Glutamatergic neuron (in vitro differentiated cells): Measurements from ENCODE around the gene LONRF2. TPM values are rescaled to one million over a fixed set of nuclear protein-coding genes. Genes with fewer than 3 reads are reported as not detected.

Experiments
- DNase-seq: peaks from one replicate; pipeline ENCODE4 v3.0.0; 2022
- H3K27ac Mint-ChIP-seq: one replicate; pipeline ENCODE4 v1.8.0; 2020; ENCODE audit warnings: mild to moderate bottlenecking, mixed read lengths, inconsistent platforms; ENCODE audit not compliant: unreplicated experiment
- H3K27me3 Mint-ChIP-seq: one replicate; pipeline ENCODE4 v1.8.0; 2020; ENCODE audit warnings: mild to moderate bottlenecking, moderate library complexity, mixed read lengths, inconsistent platforms; ENCODE audit not compliant: unreplicated experiment
- H3K36me3 Mint-ChIP-seq: one replicate; pipeline ENCODE4 v1.8.0; 2020; ENCODE audit warnings: mild to moderate bottlenecking, mixed read lengths, inconsistent platforms; ENCODE audit not compliant: unreplicated experiment
- H3K4me1 Mint-ChIP-seq: one replicate; pipeline ENCODE4 v1.8.0; 2020; ENCODE audit warnings: mild to moderate bottlenecking, low read depth, mixed read lengths, inconsistent platforms; ENCODE audit not compliant: unreplicated experiment
- H3K4me3 Mint-ChIP-seq: one replicate; pipeline ENCODE4 v1.8.0; 2020; ENCODE audit warnings: mild to moderate bottlenecking, mixed read lengths, inconsistent platforms; ENCODE audit not compliant: unreplicated experiment
- H3K9me3 Mint-ChIP-seq: one replicate; pipeline ENCODE4 v1.8.0; 2020; ENCODE audit warnings: mild to moderate bottlenecking, moderate library complexity, mixed read lengths, inconsistent platforms; ENCODE audit not compliant: unreplicated experiment
- total RNA-seq: library from RNA; stranded (reverse); fragmentation: NEBNext Ultra II Directional; extraction: Animal tissue kit (Norgen Biotek cat#: 25700); gene quantifications from one replicate; pipeline ENCODE4 v1.2.1, GENCODE V29; 2021; ENCODE audit not compliant: unreplicated experiment
- TF ChIP-seq, protein P1 (sequence below): fragments of 200-600 bp; sonication (generic); IDR thresholded peaks from one replicate; pipeline ENCODE4 v1.5.0; 2021; ENCODE audit not compliant: partially characterized antibody, unreplicated experiment

Gene LONRF2
- total RNA-seq, 1 donor from 2014 or later = 1.3 TPM

DNA sequence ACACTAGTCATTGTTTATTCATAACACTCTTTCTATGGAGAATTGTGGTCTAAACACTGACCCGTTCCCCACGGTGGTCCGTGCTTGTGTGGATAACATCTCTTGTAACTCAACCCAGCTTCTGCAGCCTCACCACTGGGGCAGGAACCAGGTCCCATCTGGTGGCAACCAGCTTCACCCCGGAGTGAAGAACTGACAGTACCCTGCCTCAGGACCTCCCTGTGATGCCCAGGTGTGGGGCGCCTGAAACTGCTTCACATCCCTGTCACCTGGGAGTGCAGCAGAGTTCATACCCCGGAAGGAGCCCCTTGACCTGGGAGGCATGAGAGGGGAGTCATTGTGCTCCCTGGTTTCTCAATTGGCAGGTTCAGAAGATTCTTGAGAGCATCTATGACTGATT, 81.1 kb downstream of the LONRF2 start:
- no peak for DNase-seq
- Mint-ChIP-seq H3K27ac (no peak overlapping the region), H3K4me1 (peaks cover 29% of the 10 kb centered on the region), H3K9me3 (peaks cover 2% of the 10 kb centered on the region), H3K4me3 (no peak overlapping the region), H3K36me3 (no peaks in the 10 kb centered on the region), H3K27me3 (peaks cover 2% of the 10 kb centered on the region)
- TF ChIP-seq, protein P1, sequence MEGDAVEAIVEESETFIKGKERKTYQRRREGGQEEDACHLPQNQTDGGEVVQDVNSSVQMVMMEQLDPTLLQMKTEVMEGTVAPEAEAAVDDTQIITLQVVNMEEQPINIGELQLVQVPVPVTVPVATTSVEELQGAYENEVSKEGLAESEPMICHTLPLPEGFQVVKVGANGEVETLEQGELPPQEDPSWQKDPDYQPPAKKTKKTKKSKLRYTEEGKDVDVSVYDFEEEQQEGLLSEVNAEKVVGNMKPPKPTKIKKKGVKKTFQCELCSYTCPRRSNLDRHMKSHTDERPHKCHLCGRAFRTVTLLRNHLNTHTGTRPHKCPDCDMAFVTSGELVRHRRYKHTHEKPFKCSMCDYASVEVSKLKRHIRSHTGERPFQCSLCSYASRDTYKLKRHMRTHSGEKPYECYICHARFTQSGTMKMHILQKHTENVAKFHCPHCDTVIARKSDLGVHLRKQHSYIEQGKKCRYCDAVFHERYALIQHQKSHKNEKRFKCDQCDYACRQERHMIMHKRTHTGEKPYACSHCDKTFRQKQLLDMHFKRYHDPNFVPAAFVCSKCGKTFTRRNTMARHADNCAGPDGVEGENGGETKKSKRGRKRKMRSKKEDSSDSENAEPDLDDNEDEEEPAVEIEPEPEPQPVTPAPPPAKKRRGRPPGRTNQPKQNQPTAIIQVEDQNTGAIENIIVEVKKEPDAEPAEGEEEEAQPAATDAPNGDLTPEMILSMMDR = no peak

DNA sequence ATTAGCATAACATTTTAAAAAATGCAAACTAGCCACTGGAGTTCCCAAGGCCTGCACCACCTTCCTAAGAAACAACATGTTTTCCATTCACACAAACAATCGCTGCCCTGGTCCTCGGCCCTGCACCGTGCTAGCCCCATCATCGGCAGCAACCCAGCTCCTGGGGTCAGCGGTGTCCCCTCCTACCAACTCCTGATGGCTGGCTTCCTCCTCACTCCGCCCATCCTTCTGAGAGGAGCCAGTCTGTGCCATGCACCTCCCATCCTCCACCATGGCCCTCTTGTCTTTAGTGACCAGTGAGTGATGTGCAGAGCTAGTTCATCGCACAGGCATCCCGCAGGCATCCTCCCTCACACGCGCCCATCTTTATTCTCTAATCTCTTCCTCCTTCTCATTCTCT, 81.9 kb downstream of the LONRF2 start:
- H3K4me3 Mint-ChIP-seq = no peak overlapping the region

DNA sequence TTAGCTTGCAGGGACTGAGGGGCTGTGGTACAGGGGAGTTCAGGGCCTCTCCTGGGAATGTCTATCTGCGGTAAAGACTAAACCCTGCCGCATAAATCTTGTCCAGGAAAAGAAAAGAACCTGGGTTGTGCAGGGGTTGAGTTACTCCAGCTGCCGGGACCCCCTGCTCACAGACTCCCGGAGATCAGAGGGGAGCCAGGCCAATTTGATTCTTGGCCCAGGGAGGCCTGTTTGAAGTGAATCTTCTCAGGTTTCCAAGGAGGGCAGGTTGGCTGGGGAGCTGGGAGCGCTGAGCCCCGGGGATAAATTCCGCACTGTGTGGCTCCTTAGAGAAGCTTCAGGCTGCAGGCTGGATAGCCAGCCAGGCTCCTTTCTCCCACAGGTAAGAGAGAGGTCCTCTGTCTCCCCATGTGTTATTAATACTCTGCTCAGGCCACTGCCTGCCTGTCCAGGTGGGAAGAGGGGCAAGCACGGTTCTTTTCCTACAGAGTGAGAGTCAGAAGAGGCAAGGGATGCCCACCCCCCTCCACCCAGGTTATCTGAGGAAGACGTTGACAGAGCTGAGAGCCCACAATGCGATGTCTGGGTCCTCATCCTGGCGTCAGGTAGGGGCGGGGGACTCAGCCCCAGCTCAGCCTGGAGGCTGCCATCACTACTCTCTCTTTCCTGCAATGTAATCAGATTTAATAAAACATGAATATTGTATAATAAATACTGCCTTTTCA, 82.7 kb downstream of the LONRF2 start:
- Mint-ChIP-seq H3K27me3 (peaks cover 2% of the 10 kb centered on the region), H3K9me3 (peaks cover 5% of the 10 kb centered on the region), H3K4me1 (peaks cover 33% of the 10 kb centered on the region), H3K4me3 (no peak overlapping the region), H3K36me3 (no peaks in the 10 kb centered on the region), H3K27ac (no peak overlapping the region)
- DNase-seq = no peak
- TF ChIP-seq, protein P1 = no peak

More for the DNA sequence above, 81.9 kb downstream of the LONRF2 start:
- Mint-ChIP-seq H3K27ac (no peak overlapping the region), H3K27me3 (peaks cover 2% of the 10 kb centered on the region), H3K36me3 (no peaks in the 10 kb centered on the region), H3K4me1 (peaks cover 30% of the 10 kb centered on the region), H3K9me3 (peaks cover 2% of the 10 kb centered on the region)
- TF ChIP-seq, protein P1 = no peak
- DNase-seq = no peak

DNA sequence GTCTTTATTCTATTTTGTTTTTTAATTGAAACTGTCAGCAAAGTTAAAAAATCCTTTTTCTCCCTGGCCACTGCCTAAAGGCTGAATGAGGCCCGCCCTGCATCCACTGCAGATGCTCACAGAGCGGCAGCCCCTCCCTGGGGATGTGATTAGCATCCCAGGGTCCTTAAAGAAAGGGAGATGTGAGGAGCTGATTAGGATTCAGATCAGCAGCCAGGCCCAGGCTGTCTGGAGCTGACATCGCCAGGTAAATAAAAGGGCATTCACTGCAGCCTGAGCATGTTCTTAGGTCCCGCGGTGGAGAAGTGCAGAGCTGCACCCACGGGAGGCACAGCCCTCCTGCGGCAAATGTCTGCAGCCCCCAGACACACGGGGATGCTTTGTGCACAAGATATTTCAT, 83.8 kb downstream of the LONRF2 start:
- Mint-ChIP-seq H3K4me1 (peaks cover 33% of the 10 kb centered on the region), H3K27ac (no peak overlapping the region), H3K27me3 (peaks cover 2% of the 10 kb centered on the region), H3K9me3 (peaks cover 5% of the 10 kb centered on the region), H3K36me3 (no peaks in the 10 kb centered on the region), H3K4me3 (peak overlapping the region; percentile 34)
- DNase-seq = peak; percentile 50
- TF ChIP-seq, protein P1 = no peak

DNA sequence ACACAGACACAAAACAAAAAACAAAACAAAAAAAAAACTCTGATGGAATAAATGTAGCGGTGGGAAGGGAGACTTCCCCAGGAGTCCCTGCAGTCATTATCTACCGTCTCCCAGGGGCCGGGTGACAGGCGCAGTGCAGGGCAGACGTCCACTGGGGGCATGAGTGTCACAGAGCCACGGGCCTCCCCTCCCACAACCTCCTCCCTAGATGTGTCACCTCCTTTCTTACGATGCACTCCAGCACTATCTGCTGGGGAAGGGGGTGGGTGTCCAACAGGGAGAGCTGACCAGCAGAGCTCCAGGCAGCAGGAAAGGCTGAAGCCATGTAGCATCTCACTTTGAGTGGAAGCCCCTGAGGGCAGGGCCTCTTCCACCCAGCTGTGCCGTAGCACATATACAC, 84.5 kb downstream of the LONRF2 start:
- DNase-seq = no peak

More for the DNA sequence above, 84.5 kb downstream of the LONRF2 start:
- H3K4me1 Mint-ChIP-seq = peaks cover 33% of the 10 kb centered on the region
- no peak overlapping the region for H3K4me3 Mint-ChIP-seq
- H3K36me3 Mint-ChIP-seq = no peaks in the 10 kb centered on the region
- peaks cover 2% of the 10 kb centered on the region for H3K27me3 Mint-ChIP-seq
- peaks cover 3% of the 10 kb centered on the region for H3K9me3 Mint-ChIP-seq
- TF ChIP-seq, protein P1 = no peak
- H3K27ac Mint-ChIP-seq = no peak overlapping the region
